Activated gamma-delta T cell (primary cell): Measurements from ENCODE around the gene CES5A.
"Not testable (repeated sequence)": the region's sequence is repeated elsewhere in the genome, so short reads cannot be mapped to it uniquely, and the experiment has no call there.

Experiments
- DNase-seq: peaks from one replicate; lab custom pipeline; 2025; lab: John Stamatoyannopoulos, UW

CES5A gene

GRCh38 chr16:55876854-55877253 lies 1.7 kb upstream of the CES5A start:
- no peak for DNase-seq

- DNase-seq = no peak
Observed at GRCh38 chr16:55873122-55873521, 2.1 kb downstream of the CES5A start.

GRCh38 chr16:55872130-55872529 lies 3.0 kb downstream of the CES5A start:
- DNase-seq = no peak

- DNase-seq = no peak
Observed at GRCh38 chr16:55871411-55872038, 3.6 kb downstream of the CES5A start.

GRCh38 chr16:55868980-55869379 lies 6.2 kb downstream of the CES5A start:
- no peak for DNase-seq

- no peak for DNase-seq
Observed at GRCh38 chr16:55868137-55868536, 7.0 kb downstream of the CES5A start.

GRCh38 chr16:55861288-55861687 lies 13.9 kb downstream of the CES5A start:
- DNase-seq = no peak

GRCh38 chr16:55857650-55858049 lies 17.5 kb downstream of the CES5A start:
- not testable (repeated sequence) for DNase-seq

GRCh38 chr16:55856950-55857349 lies 18.2 kb downstream of the CES5A start:
- DNase-seq = no peak

- DNase-seq = no peak
Observed at GRCh38 chr16:55853114-55853513, 22.1 kb downstream of the CES5A start.

GRCh38 chr16:55849536-55849935 lies 25.6 kb downstream of the CES5A start:
- DNase-seq = no peak

GRCh38 chr16:55846598-55847346 lies 28.4 kb downstream of the CES5A start:
- DNase-seq = no peak

- no peak for DNase-seq
Observed at GRCh38 chr16:55843105-55843395, 32.1 kb downstream of the CES5A start.

GRCh38 chr16:55842369-55843104 lies 32.6 kb downstream of the CES5A start:
- DNase-seq = no peak

GRCh38 chr16:55839115-55839514 lies 36.1 kb downstream of the CES5A start:
- no peak for DNase-seq

- no peak for DNase-seq
Observed at GRCh38 chr16:55836158-55836611, 39.0 kb downstream of the CES5A start.

- no peak for DNase-seq
Observed at GRCh38 chr16:55835581-55835980, 39.6 kb downstream of the CES5A start.

GRCh38 chr16:55835173-55835572 lies 40.0 kb downstream of the CES5A start:
- not testable (repeated sequence) for DNase-seq

GRCh38 chr16:55834049-55834448 lies 41.1 kb downstream of the CES5A start:
- DNase-seq = no peak

GRCh38 chr16:55832773-55833691 lies 42.1 kb downstream of the CES5A start, which contains the start of gene CES1:
TSS of gene CES1 (minus strand) at chr16:55833096. CDS start at chr16:55833055, 41 bp downstream.
- no peak for DNase-seq

GRCh38 chr16:55832425-55832772 lies 42.8 kb downstream of the CES5A start:
- DNase-seq = no peak
